NCI-H187 treated with DMSO at 0.1 percent for 48 hours (cell line): ENCODE results near the gene OR5L2.
"Not testable (repeated sequence)": the region's sequence is repeated elsewhere in the genome, so short reads cannot be mapped to it uniquely, and the experiment has no call there.

Source experiments
- DNase-seq: peaks from one replicate; lab custom pipeline; 2025; lab: John Stamatoyannopoulos, UW

The OR5L2 gene

DNA sequence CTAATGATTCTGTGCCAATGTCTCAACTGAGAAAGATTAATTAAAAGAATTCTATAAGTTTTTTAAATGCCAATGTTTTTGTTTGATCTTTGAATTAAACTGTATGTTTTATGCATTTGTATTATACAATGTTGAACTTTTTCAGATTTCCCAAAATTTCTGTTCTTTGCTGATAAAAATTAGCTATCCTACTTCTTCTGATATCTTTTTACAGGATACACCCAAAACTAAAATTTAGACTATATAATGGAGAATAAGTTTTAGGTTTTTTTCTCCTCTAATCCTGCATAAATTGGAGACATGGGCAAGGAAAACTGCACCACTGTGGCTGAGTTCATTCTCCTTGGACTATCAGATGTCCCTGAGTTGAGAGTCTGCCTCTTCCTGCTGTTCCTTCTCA is at the start of gene OR5L2:
OR5L2 (plus strand) TSS at position 301 of the 400 bp plus-strand sequence; CDS start at position 301, 0 bp downstream.
- no peak for DNase-seq

DNA sequence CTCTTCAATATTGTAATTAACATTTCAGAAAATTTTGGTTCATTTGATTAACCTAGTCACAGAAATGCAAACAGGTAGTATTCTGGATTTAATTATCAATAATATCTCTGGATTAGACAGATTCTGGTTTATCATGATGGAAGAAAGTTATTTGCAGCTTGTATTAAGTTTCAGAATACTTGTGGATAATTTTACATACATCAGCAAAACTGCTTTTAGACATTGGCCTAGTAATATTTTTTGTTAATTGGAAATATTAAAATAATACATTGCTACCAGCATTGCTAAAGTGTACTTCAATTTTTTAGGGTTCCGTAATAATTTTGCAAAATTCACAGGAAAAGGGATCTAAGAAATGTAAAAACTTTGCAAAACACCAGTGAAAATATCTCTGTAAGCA is 35.4 kb upstream of the OR5L2 start:
- DNase-seq = no peak

DNA sequence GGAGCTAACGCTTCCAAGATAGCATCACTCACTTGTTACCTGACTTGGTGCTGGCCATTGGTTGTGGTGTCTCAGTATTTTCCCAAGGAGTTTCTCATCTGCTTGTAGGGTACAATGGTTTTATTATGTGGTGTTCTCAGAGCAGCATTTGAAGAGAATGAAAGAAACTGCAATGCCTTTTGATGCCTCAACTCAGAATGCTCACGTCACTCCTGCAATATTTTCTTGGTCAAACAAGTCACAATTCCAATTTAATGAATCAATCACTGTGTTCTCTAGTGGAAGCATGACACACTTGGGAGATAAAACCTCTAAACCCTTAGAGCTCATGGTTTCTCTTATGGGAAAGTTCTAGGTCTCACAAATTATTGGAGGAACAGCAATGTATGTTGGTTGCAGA is 33.7 kb upstream of the OR5L2 start:
- DNase-seq = no peak

DNA sequence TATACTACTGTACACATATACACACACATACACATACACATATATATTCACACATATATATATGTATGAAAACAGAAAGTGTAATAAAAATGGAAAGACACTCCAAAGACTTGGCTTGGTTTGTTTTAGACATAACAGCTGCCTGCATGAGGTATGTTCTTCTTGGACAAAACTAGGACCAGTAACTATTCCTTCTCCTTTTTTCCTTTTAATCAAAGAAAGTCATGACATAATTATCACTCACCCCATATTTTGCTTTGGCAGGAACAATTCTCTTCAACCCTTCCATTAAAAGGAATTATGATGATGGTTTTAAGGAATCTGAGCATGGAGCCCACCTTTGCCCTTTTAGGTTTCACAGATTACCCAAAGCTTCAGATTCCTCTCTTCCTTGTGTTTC is 31.8 kb upstream of the OR5L2 start, which contains the start of gene OR5D14:
OR5D14 (plus strand) TSS at position 301 of the 400 bp plus-strand sequence; CDS start at position 301, 0 bp downstream.
- no peak for DNase-seq

DNA sequence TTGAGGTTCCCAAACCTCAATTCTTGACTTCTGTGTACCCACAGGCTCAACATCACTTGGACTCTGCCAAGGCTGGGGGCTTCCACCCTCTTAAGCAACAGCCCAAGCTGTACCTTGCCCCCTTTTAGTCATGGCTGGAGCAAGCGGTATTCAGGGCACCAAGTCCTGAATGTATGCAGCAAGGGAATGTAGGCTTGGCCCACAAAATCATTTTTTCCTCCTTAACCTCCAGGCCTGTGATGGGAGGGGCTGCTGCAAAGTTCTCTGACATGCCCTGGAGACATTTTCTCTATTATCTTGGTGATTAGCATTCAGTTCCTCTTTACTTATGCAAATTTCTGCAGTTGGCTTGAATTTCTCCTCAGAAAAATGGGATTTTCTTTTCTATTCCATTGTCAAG is 20.8 kb upstream of the OR5L2 start:
- no peak for DNase-seq

DNA sequence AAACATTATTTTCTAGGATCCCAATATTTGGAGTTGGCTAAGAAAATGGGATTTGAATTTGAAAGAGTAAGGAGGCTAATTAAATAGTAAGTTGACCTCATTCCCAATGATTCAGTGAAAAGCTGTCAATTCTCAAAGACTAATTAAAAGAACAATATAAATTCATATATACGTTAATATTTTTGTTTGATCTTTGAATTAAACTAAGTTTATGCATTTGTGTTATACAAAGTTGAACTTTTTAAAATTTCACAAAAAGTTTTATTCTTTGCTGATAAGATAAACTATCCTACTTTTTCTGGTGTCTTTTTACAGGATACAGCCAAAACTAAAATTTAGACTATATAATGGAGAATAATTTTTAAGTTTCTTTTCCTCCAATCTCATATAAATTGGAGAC is 16.0 kb upstream of the OR5L2 start, which contains the start of gene OR5L1:
OR5L1 (plus strand) TSS at position 301 of the 400 bp plus-strand sequence. CDS start 100 bp downstream, outside the sequence.
- no peak for DNase-seq

DNA sequence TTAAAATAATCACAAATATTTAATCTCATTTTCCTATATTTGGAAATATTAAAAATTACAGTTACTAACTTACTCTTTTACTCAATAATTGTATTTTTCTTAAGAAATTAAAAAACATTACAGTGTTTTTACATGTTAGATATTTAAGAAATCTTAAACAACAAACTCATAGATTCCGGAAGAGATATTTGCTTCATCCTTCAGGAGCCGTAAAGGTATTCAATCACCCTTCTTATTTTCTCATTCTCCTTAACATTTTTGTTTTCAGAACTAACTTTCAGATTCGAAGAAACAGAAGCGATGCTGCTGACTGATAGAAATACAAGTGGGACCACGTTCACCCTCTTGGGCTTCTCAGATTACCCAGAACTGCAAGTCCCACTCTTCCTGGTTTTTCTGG is 7.7 kb upstream of the OR5L2 start, which contains the start of gene OR5D18:
OR5D18 (plus strand) TSS at position 301 of the 400 bp plus-strand sequence; CDS start at position 301, 0 bp downstream.
- DNase-seq = no peak

DNA sequence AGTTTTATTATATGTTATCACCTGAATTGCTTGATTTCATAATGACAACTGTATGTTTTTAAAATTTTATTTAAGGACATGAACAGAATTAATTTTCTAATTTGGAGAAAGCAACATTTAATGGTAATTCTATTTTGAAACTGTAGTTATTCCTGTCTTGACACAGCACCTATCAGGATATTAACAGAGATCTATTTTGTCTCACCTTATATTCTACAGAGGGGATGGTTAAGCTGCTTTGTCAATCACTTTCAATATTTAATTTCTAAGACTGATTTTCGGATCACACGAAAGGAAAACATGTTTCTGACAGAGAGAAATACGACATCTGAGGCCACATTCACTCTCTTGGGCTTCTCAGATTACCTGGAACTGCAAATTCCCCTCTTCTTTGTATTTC is 11.4 kb downstream of the OR5L2 start, which contains the start of gene OR5D16:
OR5D16 (plus strand) TSS at position 301 of the 400 bp plus-strand sequence; CDS start at position 301, 0 bp downstream.
- no peak for DNase-seq

DNA sequence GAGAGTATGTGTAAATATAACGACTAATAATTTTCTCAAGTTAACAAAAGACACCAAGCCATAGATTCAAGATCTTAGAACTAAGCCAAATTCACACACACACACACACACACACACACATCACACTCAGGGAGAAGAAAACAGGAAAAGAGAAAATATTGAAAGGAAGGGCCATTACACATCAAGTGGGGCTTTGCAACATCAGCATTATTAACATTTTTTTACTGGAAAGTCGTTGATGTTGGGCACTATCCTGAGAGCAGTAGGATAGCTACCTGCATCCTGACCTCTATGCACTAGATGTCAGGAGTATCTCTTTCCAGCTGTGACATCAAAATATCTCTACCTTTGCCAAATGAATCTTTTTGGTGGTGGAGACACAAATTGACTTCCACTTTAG is 20.4 kb downstream of the OR5L2 start:
- no peak for DNase-seq

DNA sequence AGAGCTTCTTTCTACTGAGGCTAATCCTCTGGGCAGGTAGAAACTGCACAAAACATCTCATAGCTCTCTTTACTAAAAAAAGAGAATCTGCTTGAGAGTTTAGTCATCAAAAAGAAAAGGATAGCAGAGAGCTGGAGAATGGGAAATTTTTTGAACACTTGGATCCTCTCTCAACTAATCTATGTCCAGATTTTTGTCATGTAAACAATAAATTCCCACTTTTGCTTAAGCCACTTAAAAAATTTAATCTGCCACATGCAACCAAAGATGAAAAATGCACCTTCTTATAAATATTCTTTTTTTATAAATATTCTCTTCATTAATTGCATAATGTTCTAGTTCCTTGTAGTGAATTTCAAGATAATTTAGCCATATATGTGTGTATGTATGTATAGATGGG is 22.0 kb downstream of the OR5L2 start:
- DNase-seq = no peak

DNA sequence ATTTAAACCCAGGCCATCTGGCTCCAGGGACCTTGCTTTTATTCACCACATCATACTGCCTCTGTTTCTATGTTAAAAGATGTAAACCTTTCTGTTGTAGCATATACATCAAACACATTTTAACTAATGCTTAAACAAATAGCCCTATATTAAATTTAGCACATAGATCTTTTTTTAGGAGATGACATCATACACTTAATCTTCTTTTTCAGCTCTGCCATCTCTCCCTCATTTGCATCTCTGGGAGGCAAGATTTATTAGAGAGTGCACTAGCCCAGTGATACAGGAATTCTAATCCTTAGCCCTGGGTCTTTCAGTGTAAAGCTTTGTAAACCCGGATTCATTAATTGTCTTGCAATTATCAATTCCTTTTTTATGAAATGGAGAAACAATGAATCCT is 25.1 kb downstream of the OR5L2 start:
- no peak for DNase-seq

DNA sequence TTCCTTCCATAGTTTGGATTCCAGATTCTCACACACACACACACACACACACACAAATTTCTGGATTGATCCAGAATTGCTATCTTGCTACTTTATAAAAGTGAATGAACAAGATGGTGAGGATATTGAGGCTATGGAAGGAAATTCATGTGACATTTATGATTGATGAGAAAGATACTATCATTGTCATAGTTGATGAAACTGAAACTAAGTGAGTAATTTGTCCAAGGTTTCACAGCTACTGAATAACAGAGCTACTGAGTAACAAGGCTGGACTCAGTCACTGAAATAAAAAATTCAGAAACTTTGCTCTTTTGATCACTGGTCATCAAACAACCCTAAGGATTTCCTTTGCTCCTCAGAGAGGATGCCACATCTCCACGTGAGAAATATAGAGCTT is 27.7 kb downstream of the OR5L2 start:
- DNase-seq = no peak

DNA sequence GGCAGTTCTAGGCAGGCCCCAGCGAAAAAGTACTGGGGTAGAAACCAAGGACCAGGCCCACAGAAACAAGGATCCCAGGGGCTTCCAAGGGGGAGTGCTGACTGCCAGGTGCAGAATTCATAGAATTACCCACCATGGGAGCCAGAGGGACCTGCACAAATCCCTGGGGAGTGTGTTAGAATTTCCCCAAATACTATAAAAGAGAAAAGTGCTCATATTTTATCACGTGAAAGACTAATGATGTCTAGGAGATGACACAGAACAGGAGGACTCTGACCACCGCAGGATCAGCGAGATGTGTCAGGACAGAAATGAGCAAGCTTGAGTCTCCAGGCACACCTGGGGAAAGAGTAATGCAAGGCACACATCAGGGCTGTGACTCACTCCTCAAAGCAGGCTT is 40.3 kb downstream of the OR5L2 start:
- DNase-seq = not testable (repeated sequence)

DNA sequence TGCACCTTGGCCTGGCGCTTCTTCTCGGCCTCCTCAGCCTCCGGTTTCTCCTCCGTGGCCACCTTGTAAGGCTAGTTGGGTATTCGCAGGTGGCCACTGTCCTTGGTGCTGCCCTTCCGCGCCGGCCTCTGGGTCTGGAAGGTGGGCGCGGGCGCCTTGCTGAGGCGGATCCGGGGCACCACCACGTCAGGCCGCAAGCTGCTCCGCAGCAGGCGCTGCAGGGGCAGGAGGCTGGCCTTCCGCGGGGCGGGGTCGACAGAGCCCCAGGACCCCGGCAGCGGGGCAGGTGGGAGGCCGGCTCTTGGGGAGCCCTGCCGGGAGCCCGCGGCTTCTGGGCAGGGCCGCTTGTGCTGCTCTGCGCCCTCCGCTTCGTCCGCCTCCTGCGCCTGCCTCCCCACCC is 45.7 kb downstream of the OR5L2 start:
- DNase-seq = not testable (repeated sequence)

DNA sequence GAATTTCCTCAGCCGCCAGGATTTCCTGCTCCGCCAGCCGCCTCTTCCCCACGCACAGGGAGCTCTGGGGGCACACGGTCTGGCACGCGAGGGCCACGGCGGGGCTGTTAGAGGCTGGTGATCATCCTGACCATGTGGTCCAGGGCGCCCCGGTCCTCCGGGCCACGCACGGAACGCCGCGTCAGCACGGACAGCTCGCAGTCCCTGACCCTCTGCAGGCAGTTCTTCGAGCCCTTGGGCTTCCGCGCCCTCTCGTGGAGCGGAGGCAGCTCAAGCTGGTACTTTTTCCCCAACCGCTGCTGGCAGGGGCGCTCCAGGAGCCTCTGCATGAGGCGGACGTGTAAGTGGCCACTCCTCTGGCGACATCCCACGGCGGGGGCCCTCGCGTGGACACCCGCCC is 46.1 kb downstream of the OR5L2 start:
- not testable (repeated sequence) for DNase-seq
